Ishikawa (cell line): Measurements from ENCODE around the gene AATF.

Source experiments
- CEBPB ChIP-seq: IDR thresholded peaks from 2 replicates; pipeline ENCODE4 v1.6.1; 2012
- CREB1 ChIP-seq: IDR thresholded peaks from 2 replicates; pipeline ENCODE4 v1.6.1; 2012; ENCODE audit warnings: low read depth
- EGR1 ChIP-seq: IDR thresholded peaks from 2 replicates; pipeline ENCODE4 v1.6.1; 2012
- EP300 ChIP-seq: IDR thresholded peaks from 2 replicates; pipeline ENCODE4 v1.6.1; 2012; ENCODE audit warnings: borderline replicate concordance
- FOXM1 ChIP-seq: IDR thresholded peaks from 2 replicates; pipeline ENCODE4 v1.6.1; 2012; ENCODE audit warnings: low read depth, borderline replicate concordance
- NFIC ChIP-seq: IDR thresholded peaks from 2 replicates; pipeline ENCODE4 v1.6.1; 2012
- RAD21 ChIP-seq: IDR thresholded peaks from 2 replicates; pipeline ENCODE4 v1.6.1; 2012; ENCODE audit warnings: low read depth
- TAF1 ChIP-seq: IDR thresholded peaks from 2 replicates; pipeline ENCODE4 v1.6.1; 2012; ENCODE audit warnings: low read depth, mild to moderate bottlenecking
- TCF12 ChIP-seq: IDR thresholded peaks from 2 replicates; pipeline ENCODE4 v1.6.1; 2012; ENCODE audit warnings: low read depth
- TEAD4 ChIP-seq: IDR thresholded peaks from 2 replicates; pipeline ENCODE4 v1.6.1; 2012
- YY1 ChIP-seq: IDR thresholded peaks from 2 replicates; pipeline ENCODE4 v1.6.1; 2012; ENCODE audit warnings: low read depth
- ZBTB7A ChIP-seq: IDR thresholded peaks from 2 replicates; pipeline ENCODE4 v1.6.1; 2012; ENCODE audit warnings: low read depth
- TF ChIP-seq, protein P1 (sequence below): IDR thresholded peaks from 2 replicates; pipeline ENCODE4 v1.6.1; 2012
- TF ChIP-seq, protein P2 (sequence below): IDR thresholded peaks from 2 replicates; pipeline ENCODE4 v1.6.1; 2012
- TF ChIP-seq, protein P3 (sequence below): IDR thresholded peaks from 2 replicates; pipeline ENCODE4 v1.6.1; 2012; ENCODE audit warnings: low read depth, mild to moderate bottlenecking

AATF gene

DNA sequence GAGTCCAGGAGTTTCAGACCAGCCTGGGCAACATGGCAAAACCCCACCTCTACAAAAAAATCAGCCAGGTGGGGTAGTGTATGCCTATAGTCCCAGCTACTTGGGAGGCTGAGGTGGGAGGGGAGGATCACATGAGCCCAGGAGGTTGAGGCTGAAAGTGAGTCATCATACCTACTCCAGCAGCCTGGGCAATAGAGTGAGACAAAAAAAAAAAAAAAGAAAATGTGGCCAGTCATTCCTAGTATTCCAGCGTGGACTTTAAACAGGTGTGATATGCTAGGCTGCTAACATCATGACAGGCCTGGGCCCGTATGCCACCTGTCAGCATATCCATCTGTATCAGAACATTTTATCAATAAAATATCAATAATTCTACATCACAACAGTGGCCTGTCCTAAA is 143.3 kb downstream of the AATF start:
- no peak for TF ChIP-seq TCF12
- TF ChIP-seq, protein P1, sequence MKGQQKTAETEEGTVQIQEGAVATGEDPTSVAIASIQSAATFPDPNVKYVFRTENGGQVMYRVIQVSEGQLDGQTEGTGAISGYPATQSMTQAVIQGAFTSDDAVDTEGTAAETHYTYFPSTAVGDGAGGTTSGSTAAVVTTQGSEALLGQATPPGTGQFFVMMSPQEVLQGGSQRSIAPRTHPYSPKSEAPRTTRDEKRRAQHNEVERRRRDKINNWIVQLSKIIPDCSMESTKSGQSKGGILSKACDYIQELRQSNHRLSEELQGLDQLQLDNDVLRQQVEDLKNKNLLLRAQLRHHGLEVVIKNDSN = peak; percentile 68

DNA sequence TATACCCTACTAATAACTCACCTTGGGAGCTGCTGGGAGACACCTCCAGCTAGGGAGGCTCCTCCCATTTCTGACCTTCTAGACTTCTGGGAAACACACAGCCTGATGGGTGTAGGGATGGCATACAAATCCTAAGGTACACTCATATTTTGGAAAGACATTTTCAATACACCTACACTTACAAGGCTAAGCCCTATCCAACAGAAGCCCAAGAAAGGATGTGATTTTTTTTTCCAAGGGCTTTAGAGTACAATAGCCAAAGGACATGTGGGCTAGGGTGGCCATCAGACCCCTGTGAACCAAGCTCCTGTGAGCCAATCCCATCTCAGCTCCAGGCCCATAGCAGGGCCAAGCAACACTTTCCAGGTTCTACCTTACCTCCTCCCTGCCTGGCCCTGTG is 143.9 kb downstream of the AATF start:
- TF ChIP-seq, protein P2, sequence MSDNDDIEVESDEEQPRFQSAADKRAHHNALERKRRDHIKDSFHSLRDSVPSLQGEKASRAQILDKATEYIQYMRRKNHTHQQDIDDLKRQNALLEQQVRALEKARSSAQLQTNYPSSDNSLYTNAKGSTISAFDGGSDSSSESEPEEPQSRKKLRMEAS = no peak
- TF ChIP-seq NFIC (no peak), TAF1 (no peak), FOXM1 (no peak), YY1 (no peak), CEBPB (no peak), EGR1 (no peak), EP300 (no peak), TCF12 (no peak), ZBTB7A (no peak), CREB1 (no peak), TEAD4 (no peak), RAD21 (no peak)
- TF ChIP-seq, protein P1 = no peak
- TF ChIP-seq, protein P3, sequence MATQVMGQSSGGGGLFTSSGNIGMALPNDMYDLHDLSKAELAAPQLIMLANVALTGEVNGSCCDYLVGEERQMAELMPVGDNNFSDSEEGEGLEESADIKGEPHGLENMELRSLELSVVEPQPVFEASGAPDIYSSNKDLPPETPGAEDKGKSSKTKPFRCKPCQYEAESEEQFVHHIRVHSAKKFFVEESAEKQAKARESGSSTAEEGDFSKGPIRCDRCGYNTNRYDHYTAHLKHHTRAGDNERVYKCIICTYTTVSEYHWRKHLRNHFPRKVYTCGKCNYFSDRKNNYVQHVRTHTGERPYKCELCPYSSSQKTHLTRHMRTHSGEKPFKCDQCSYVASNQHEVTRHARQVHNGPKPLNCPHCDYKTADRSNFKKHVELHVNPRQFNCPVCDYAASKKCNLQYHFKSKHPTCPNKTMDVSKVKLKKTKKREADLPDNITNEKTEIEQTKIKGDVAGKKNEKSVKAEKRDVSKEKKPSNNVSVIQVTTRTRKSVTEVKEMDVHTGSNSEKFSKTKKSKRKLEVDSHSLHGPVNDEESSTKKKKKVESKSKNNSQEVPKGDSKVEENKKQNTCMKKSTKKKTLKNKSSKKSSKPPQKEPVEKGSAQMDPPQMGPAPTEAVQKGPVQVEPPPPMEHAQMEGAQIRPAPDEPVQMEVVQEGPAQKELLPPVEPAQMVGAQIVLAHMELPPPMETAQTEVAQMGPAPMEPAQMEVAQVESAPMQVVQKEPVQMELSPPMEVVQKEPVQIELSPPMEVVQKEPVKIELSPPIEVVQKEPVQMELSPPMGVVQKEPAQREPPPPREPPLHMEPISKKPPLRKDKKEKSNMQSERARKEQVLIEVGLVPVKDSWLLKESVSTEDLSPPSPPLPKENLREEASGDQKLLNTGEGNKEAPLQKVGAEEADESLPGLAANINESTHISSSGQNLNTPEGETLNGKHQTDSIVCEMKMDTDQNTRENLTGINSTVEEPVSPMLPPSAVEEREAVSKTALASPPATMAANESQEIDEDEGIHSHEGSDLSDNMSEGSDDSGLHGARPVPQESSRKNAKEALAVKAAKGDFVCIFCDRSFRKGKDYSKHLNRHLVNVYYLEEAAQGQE = no peak

DNA sequence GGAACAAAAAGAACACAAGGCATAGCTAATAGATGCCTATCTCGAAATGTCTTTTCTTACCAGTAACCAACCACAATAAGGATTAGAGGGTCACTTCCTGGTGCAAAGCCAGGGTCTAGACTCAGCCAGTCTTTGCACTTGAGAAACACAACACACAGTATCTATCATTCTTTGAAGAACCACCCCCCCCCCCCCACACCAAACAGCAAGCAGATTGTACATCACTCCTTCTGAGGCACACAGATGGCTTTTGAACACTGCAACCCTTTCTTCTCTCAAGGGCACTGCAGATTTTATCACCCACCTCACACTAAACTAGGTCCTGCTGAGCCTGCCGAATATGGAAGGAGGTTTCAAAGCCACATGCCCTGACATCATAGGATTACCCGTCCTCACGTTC is 145.6 kb downstream of the AATF start:
- TF ChIP-seq, protein P2 = no peak
- TF ChIP-seq EGR1 (no peak), YY1 (no peak), EP300 (no peak), FOXM1 (no peak), TCF12 (no peak), RAD21 (no peak), CEBPB (no peak), ZBTB7A (no peak), NFIC (no peak), TAF1 (no peak), CREB1 (no peak), TEAD4 (no peak)
- TF ChIP-seq, protein P3 = no peak
- TF ChIP-seq, protein P1 = no peak

DNA sequence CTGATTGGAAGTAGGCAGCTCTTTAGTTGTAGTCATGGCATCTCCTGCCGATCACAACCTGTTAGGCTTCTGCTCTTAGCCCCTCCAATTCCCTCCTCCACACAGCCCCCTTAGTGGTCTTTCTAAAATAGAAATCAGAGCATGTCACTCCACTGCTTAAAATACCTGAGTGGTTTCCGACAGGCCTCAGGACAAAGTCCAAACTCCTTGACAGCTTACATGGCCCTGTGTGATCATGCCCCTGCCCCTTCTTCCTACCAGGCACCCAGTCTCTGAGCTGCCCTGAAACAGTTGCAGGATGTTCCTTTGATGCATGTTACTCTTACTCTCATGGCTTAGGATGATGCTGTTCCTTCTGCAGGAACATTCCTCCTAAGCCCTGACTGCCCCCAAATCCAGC is 147.3 kb downstream of the AATF start:
- TF ChIP-seq ZBTB7A = no peak
- TF ChIP-seq TAF1 = no peak
- TF ChIP-seq FOXM1 = no peak
- no peak for TF ChIP-seq YY1
- no peak for TF ChIP-seq CREB1
- TF ChIP-seq, protein P3 = no peak
- TF ChIP-seq TEAD4 = no peak
- TF ChIP-seq RAD21 = no peak
- TF ChIP-seq, protein P2 = no peak
- TF ChIP-seq, protein P1 = no peak
- no peak for TF ChIP-seq NFIC
- TF ChIP-seq EGR1 = no peak
- no peak for TF ChIP-seq EP300
- TF ChIP-seq CEBPB = no peak
- TF ChIP-seq TCF12 = no peak
